Forelimb muscle (tissue), 1 donor: ENCODE measurements around the gene ARID4B. TPM values are rescaled to one million over a fixed set of nuclear protein-coding genes. Genes with fewer than 3 reads are reported as not detected.
"Not testable (repeated sequence)": the region's sequence is repeated elsewhere in the genome, so short reads cannot be mapped to it uniquely, and the experiment has no call there.

Experiments
- DNase-seq: peaks from one replicate; pipeline ENCODE4 v3.0.0-alpha.2; 2013; ENCODE audit warnings: low read depth
- polyA plus RNA-seq: library from polyadenylated mRNA; unstranded; fragments of 120-200 nt; gene quantifications from one replicate; pipeline ENCODE4 v1.2.1, GENCODE V29; 2013; ENCODE audit not compliant: insufficient read length

ARID4B gene
- polyA plus RNA-seq, 1 donor, result 20.2 TPM

- DNase-seq, result peak; percentile 16
Measured at GRCh38 chr1:235160383-235160956, 167.5 kb downstream of the ARID4B start.

GRCh38 chr1:235159930-235160329, 168.0 kb downstream of the ARID4B start:
- DNase-seq, result not testable (repeated sequence)

GRCh38 chr1:235159284-235159683, 168.7 kb downstream of the ARID4B start:
- not testable (repeated sequence) for DNase-seq

- DNase-seq, result no peak
Measured at GRCh38 chr1:235158680-235159079, 169.3 kb downstream of the ARID4B start.

- no peak for DNase-seq
Measured at GRCh38 chr1:235157150-235157549, 170.8 kb downstream of the ARID4B start.

- DNase-seq, result no peak
Measured at GRCh38 chr1:235156740-235157139, 171.2 kb downstream of the ARID4B start.

- no peak for DNase-seq
Measured at GRCh38 chr1:235156265-235156664, 171.7 kb downstream of the ARID4B start.

GRCh38 chr1:235152235-235152634, 175.7 kb downstream of the ARID4B start:
- DNase-seq, result no peak

GRCh38 chr1:235151033-235151432, 176.9 kb downstream of the ARID4B start:
- no peak for DNase-seq

- DNase-seq, result no peak
Measured at GRCh38 chr1:235149824-235150223, 178.2 kb downstream of the ARID4B start.

GRCh38 chr1:235147269-235147668, 180.7 kb downstream of the ARID4B start:
- DNase-seq, result no peak

- DNase-seq, result no peak
Measured at GRCh38 chr1:235145639-235146038, 182.3 kb downstream of the ARID4B start.

- no peak for DNase-seq
Measured at GRCh38 chr1:235142991-235143390, 185.0 kb downstream of the ARID4B start.

GRCh38 chr1:235139315-235139714, 188.7 kb downstream of the ARID4B start:
- no peak for DNase-seq

GRCh38 chr1:235138821-235139220, 189.2 kb downstream of the ARID4B start:
- DNase-seq, result no peak

- no peak for DNase-seq
Measured at GRCh38 chr1:235136111-235136510, 191.9 kb downstream of the ARID4B start.

GRCh38 chr1:235134171-235134570, 193.8 kb downstream of the ARID4B start:
- DNase-seq, result no peak

- no peak for DNase-seq
Measured at GRCh38 chr1:235133086-235133485, 194.9 kb downstream of the ARID4B start.

- no peak for DNase-seq
Measured at GRCh38 chr1:235131961-235132360, 196.0 kb downstream of the ARID4B start.

- no peak for DNase-seq
Measured at GRCh38 chr1:235130766-235131270, 197.2 kb downstream of the ARID4B start.

- DNase-seq, result no peak
Measured at GRCh38 chr1:235129774-235130570, 198.0 kb downstream of the ARID4B start.

- peak; percentile 96 for DNase-seq
Measured at GRCh38 chr1:235128456-235129328, 199.3 kb downstream of the ARID4B start, which contains the start of gene TOMM20. Gene TOMM20, minus strand, starts transcription at chr1:235128837. Its CDS starts 122 bp downstream, at chr1:235128715.
